Fibroblast of villous mesenchyme (primary cell): ENCODE data around the gene FNBP1L. TPM values are rescaled to one million over a fixed set of nuclear protein-coding genes. Genes with fewer than 3 reads are reported as not detected.

Experiments
- DNase-seq: peaks from one replicate; pipeline ENCODE4 v3.0.0-alpha.2; 2010; ENCODE audit warnings: low read depth
- H3K4me3 ChIP-seq: 2 replicates; pipeline ENCODE4 v1.5.1; 2011; ENCODE audit warnings: low read depth, mild to moderate bottlenecking, low read length
- total RNA-seq: library from RNA; depleted of rRNA; stranded (reverse); fragments of >200 nt; gene quantifications from 2 replicates; pipeline ENCODE4 v1.2.3, GENCODE V29; 2012
- TF ChIP-seq, protein P1 (sequence below): IDR thresholded peaks from 2 replicates; pipeline ENCODE4 v1.5.1; 2012; ENCODE audit warnings: low read depth, mild to moderate bottlenecking, low read length; ENCODE audit not compliant: insufficient read depth

FNBP1L gene
- total RNA-seq, 1 donor: 10.4 TPM

DNA sequence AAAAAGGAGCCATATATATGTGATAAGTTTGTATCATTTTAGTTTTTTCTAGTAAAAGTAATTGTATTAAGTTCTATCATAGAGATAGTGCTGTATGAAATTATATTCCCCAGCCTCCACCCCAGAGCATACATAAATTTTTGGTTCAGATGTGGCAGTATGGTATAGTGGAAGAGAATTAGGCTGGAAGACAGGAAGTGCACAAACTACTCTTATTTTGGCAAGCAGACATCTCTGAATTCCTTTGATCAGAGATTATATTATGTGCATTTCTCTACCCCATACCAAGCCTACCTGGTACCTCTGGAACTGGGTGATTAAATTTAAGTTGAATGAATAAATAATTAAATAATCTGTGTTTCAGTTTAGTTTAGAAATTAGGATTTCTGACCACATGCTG lies 55.9 kb downstream of the FNBP1L start:
- no peak overlapping the region for H3K4me3 ChIP-seq
- TF ChIP-seq, protein P1, sequence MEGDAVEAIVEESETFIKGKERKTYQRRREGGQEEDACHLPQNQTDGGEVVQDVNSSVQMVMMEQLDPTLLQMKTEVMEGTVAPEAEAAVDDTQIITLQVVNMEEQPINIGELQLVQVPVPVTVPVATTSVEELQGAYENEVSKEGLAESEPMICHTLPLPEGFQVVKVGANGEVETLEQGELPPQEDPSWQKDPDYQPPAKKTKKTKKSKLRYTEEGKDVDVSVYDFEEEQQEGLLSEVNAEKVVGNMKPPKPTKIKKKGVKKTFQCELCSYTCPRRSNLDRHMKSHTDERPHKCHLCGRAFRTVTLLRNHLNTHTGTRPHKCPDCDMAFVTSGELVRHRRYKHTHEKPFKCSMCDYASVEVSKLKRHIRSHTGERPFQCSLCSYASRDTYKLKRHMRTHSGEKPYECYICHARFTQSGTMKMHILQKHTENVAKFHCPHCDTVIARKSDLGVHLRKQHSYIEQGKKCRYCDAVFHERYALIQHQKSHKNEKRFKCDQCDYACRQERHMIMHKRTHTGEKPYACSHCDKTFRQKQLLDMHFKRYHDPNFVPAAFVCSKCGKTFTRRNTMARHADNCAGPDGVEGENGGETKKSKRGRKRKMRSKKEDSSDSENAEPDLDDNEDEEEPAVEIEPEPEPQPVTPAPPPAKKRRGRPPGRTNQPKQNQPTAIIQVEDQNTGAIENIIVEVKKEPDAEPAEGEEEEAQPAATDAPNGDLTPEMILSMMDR: no peak
- no peak for DNase-seq

DNA sequence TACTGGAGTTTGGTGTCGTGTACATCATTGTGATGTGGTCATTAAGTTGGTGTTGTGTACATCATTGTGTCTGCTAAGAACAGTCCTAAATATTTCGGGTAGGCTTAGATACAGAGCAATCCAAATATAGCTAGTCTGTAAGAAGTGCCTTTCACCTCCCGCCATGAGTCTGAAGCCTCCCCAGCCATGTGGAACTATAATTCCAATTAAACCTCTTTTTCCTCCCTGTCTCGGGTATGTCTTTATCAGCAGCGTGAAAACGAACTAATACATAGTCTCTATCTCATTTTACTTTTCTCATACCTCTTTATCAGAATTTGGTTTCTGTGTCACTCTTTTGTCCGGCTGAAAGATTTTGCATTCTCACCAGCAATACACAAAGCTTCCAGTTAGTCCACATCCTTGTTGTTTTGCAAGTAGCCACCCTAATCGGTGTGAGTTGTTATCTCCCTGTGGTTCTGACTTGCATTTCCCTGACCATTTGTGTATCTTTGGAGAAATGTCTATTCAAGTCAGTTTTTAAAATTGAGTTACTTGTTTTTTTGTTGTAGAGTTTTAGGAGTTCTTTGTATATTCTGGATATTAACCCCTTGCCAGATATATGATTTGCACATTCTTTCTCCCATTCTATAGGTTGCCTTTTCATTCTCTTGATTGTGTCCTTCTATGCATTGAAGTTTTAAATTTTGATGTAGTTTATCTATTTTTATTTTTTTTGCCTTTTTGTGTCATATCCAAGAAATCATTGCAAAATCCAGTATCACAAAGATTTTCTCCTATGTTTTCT lies 56.5 kb downstream of the FNBP1L start:
- no peak overlapping the region for H3K4me3 ChIP-seq
- TF ChIP-seq, protein P1: no peak
- no peak for DNase-seq

DNA sequence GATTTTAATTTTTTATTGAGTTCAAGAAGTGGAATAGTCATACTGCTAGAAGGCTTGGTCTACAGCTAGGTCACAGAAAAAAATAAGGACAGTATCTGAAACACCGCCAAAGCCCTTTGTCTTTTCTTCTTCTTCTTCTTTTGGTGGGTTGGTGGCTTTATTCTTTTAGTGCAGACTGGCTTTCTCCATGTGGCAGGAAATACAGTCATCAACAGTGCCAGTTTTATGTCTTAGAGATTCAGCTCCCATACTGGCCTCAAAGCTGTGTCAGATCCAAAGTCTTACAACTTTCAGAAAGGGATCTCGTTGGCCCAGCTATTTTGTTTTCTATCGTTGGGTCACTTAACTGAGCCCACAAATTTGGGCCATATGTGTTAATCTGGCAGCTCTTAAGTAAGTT lies 58.2 kb downstream of the FNBP1L start:
- TF ChIP-seq, protein P1: no peak
- no peak for DNase-seq
- H3K4me3 ChIP-seq: no peak overlapping the region

DNA sequence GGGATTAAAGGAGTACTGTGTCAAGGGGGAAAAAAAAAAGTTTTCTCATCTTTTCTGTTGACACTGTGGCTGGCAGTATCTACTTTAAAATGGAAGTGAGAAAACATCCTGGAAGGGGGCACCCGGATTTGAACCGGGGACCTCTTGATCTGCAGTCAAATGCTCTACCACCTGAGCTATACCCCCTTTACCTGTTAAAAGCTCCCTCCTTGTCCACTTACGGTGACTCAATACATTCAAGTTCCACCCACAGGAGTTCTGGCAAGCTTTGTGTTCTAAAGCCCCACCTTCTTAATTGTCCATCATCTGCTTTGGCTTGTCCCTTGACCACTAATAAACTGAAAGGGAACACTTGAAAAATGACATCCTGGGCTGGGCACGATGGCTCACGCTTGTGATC lies 68.2 kb downstream of the FNBP1L start:
- no peak overlapping the region for H3K4me3 ChIP-seq
- TF ChIP-seq, protein P1: no peak
- no peak for DNase-seq

DNA sequence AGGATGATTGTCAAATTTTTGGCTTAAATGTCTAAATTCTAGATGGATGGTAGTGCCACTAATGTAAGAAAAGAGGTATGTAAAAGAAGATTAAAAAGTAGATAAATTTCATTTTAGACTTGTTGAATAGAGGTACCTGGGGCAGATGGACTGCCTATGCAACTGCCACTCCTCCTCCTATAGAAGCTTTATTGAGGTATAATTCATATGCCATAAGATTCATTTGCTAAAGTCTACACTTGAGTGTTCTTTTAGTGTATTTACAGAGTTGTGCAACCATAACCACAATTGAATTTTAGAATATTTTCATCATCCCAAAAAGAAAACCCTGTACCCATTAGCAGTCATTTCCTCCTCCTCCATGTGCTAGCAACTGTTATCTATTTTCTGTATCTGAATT lies 70.6 kb downstream of the FNBP1L start:
- H3K4me3 ChIP-seq: no peak overlapping the region
- DNase-seq: no peak
- TF ChIP-seq, protein P1: no peak

DNA sequence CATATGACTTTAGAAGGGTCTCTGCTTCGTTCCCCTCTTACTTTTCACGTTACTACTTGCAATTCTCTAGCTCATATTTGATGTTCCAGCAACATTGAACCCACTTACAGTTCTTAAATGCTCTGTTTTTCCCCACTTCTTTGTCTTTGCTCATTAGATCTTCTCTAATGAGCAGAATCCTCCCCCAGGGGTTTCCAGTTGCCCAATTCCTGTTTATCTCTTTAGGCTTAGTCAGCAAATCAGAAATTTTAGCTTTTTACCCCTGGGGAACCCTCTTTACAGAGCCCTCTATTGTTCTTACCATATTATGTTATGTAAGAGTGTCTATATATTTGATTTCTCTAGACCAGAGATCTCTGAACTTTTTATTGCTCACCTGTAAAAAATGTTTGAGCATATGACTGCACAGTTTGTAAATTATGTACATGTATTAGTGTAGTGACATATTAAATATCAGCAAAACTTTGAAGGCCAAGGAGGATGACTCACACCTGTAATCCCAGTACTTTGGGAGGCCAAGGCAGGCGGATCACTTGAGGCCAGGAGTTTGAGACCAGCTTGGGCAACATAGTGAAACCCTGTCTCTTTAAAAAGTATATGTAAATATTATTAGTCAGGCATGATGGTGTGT lies 71.4 kb downstream of the FNBP1L start:
- DNase-seq: peak; percentile 7
- TF ChIP-seq, protein P1: no peak
- H3K4me3 ChIP-seq: no peak overlapping the region
